GM12891 (cell line): ENCODE measurements around the gene FHIP1B.

Experiments used
- POLR2A ChIP-seq: IDR thresholded peaks from 2 replicates; pipeline ENCODE4 v1.6.1; 2011; ENCODE audit warnings: low read depth, low read length, control low read depth
- POLR2AphosphoS5 ChIP-seq: IDR thresholded peaks from 2 replicates; pipeline ENCODE4 v1.6.1; 2011; ENCODE audit warnings: low read depth, low read length, control low read depth
- POU2F2 ChIP-seq: IDR thresholded peaks from 2 replicates; pipeline ENCODE4 v1.6.1; 2011; ENCODE audit warnings: low read depth, mild to moderate bottlenecking, control low read depth, low read length, moderate library complexity
- SPI1 ChIP-seq: IDR thresholded peaks from 2 replicates; pipeline ENCODE4 v1.6.1; 2011; ENCODE audit warnings: low read depth, low read length, control low read depth

DNA sequence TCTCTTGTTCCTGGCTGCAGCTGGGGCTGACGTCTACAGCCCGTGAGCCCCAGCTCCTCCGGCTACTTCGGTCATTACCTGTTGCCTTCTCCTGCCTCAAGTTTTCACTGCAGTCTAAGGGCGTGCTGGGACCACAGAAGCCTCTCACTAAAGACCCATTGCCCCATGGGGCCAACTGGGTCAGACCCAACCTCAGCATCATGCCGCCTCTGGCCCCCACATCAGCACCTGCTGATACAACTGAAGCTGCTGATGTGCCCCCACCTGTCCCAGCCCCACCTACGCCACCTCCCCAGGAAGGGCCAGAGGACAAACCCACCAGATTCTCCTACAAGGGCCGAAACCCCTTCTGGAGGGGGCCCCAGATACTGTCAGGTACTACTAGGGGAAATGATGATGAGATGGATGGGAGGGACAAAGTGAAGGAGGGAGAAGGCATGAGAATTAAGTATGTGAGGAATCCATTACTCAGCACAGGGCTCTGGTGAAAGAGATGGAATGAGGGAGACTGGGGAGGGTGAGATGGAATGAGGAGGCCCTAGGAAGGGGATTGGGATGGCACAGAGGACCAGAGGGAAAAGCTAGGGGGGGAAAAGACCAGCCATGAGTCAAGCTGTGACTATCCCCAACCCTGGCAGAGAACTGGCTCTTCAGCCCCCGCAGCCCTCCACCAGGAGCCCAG lies 24.0 kb downstream of the FHIP1B start:
- TF ChIP-seq POLR2A (no peak), POLR2AphosphoS5 (no peak), SPI1 (no peak), POU2F2 (no peak)
